GM23338 (cell line): ENCODE measurements around the gene SQSTM1.

ENCODE experiments used
- CREB1 ChIP-seq: fragments of 250-450 bp; sonication (Bioruptor Pico); IDR thresholded peaks from 2 replicates; pipeline ENCODE4 v1.5.0; 2020; ENCODE audit warnings: low read depth, mild to moderate bottlenecking, moderate library complexity
- CTCF ChIP-seq, 2 experiments: fragments of 200-600 bp in 1 of 2; sonication (generic) in 1 of 2; conservative IDR thresholded peaks; 2 replicates each; pipeline versions ENCODE4 v1.5.1 to v1.6.1; 2016 to 2017; ENCODE audit warnings: antibody characterized with exemption in 2 of 2, low read depth in 2 of 2, mild to moderate bottlenecking in 2 of 2, moderate library complexity in 1 of 2
- ETS1 ChIP-seq: IDR thresholded peaks from 2 replicates; pipeline ENCODE4 v1.6.1; 2016; ENCODE audit warnings: antibody characterized with exemption
- EZH2 ChIP-seq: fragments of 200-600 bp; sonication (generic); IDR thresholded peaks from one replicate; pipeline ENCODE4 v1.8.0; 2017; ENCODE audit warnings: antibody characterized with exemption, mild to moderate bottlenecking, low read depth; ENCODE audit not compliant: unreplicated experiment
- EZH2phosphoT487 ChIP-seq: fragments of 200-600 bp; sonication (generic); IDR thresholded peaks from one replicate; pipeline ENCODE4 v1.8.1; 2018; ENCODE audit warnings: antibody characterized with exemption; ENCODE audit not compliant: unreplicated experiment
- JUNB ChIP-seq: IDR thresholded peaks from one replicate; pipeline ENCODE4 v1.6.1; 2016; ENCODE audit warnings: antibody characterized with exemption; ENCODE audit not compliant: unreplicated experiment
- POLR2AphosphoS5 ChIP-seq: IDR thresholded peaks from 2 replicates; pipeline ENCODE4 v1.6.1; 2016; ENCODE audit warnings: antibody characterized with exemption, low read depth
- REST ChIP-seq: IDR thresholded peaks from one replicate; pipeline ENCODE4 v1.6.1; 2018; ENCODE audit warnings: antibody characterized with exemption; ENCODE audit not compliant: unreplicated experiment
- ZNF114 ChIP-seq: fragments of 250-450 bp; sonication (Bioruptor Pico); IDR thresholded peaks from 2 replicates; pipeline ENCODE4 v1.5.0; 2020; ENCODE audit warnings: mild to moderate bottlenecking, moderate library complexity
- ZNF331 ChIP-seq: fragments of 250-450 bp; sonication (Bioruptor Pico); IDR thresholded peaks from 2 replicates; pipeline ENCODE4 v1.5.0; 2020; ENCODE audit warnings: low read depth, mild to moderate bottlenecking, moderate library complexity

- TF ChIP-seq REST (no peak), POLR2AphosphoS5 (peak; percentile 28; the same call in 1 of the 2 replicates), CTCF (conservative IDR thresholded peaks at IDR 0.05; ENCODE audit: low read depth in 2 of 2) (no peak), EZH2 (no peak), EZH2phosphoT487 (no peak), JUNB (no peak), CREB1 (CRISPR knock-in tag) (no peak), ETS1 (no peak), ZNF114 (CRISPR knock-in tag) (no peak), ZNF331 (CRISPR knock-in tag) (no peak)
Observed at GRCh38 chr5:179795049-179795862, 25.4 kb upstream of the SQSTM1 start.
